LNCAP (cell line): ENCODE measurements around the gene NEDD4.

Experiments used
- CTCF ChIP-seq: fragments of 450-650 bp; IDR thresholded peaks from 2 replicates; pipeline ENCODE4 v1.5.1; 2017; ENCODE audit warnings: mild to moderate bottlenecking

NEDD4 gene

DNA sequence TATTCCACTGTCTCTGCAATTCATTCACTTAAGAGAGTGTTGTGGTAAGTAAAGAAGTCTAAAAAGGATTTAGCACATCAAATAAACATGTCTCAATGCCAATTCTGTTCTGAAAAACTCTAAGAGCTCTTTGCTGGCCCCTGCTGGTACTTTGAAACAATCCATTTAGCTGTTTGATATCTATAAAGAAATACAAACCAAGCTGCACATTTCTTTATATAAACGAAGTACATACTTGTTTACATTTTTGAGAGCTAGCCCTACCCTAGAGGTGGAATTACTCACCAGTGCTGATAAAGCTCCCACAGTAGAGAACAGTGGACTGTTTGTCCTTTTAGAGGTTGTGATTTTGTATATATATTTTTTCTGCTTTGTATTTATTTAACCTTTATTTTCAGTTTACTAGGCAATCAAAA, 75.5 kb downstream of the NEDD4 start:
- peak; percentile 83 for TF ChIP-seq CTCF

DNA sequence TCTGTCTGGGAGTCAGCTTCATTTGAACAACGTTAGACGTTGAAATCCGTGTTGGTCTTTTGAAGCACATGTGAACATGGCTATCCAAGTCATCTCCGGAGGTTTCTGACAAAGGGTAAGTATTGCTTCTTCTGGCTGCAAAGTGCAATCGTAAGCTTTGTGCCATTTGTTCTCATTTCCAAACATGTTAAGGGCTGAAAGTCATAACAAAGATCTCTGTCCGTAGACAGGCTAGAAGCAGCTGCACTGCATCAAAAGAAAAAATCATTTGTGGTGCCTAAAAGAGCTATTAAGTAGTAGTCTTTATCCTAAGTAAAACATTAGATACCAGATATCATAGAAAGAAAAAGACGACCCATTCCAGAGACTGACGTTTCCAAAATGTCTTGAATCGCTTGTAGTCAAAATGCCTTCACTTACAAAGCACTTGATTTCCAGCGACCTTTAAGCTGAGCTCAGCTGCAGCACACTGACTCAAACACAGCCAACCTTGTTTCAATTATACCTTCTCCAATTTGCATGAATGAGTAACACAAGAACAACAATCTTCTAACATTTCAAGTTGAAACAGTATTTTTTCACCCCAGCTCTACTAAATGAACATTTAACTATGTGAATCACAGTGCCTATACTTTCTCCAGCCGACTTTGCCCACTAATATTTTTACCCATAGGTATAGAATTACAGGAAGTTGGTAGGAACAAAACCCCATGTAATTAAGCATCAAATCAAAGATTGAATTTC, 76.6 kb downstream of the NEDD4 start:
- no peak for TF ChIP-seq CTCF

- no peak for TF ChIP-seq CTCF
Observed at GRCh38 chr15:55915876-55916567, 77.4 kb downstream of the NEDD4 start.

DNA sequence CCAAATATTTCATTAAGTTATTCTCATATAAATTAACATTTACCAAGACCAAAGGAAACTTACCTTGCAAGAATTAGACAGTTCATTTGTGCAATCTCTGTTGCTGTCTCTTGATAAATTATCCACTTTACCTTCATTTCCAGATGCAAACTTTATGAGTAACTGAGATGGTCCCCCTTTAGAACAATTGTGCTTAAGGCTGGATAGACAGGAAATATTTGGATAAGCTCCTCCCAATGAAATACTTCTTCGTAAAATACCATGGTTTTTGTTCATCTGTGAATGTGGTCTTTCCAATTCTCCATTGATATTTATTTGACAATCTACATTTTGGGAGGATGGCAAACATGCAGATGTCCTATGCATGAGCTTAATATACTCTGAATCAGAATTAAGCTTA, 78.2 kb downstream of the NEDD4 start:
- TF ChIP-seq CTCF = no peak

DNA sequence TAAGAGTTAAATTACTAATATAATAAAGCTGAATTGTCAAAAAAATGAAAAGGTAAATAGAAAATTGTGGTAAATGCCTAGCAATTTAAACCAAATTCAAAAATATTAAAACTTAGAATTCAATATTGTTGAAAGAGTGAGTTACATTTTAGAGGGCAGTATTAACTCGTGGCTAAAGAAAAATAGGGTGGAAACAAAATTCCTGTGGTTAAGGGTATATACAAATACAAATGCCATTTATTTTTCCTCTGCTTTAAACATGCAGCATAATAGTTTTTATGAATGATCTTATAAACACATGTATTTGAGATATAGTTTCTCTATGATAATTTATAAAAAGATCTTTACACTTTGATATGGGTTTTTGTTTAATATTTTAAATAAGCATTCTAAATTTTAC, 79.0 kb downstream of the NEDD4 start:
- TF ChIP-seq CTCF = no peak

DNA sequence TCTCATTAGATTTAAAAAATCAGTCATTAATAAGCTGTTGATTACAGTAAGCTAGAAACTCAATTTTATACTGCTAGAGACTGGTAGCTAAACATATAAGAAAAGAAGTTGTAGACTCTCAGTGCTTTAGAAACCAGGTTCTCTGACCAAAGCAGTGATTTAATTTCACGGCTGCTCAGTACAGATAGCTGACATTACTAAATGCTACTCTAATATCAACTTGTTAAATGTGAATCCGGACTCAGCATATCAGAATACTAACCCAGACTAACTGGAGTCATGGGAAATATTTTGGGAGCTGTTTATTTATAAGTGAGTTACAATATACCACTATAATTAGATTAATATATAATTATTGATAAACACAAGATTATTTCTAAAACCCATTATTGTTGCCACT, 80.4 kb downstream of the NEDD4 start:
- TF ChIP-seq CTCF = no peak

- TF ChIP-seq CTCF = no peak
Observed at GRCh38 chr15:55909036-55909811, 84.2 kb downstream of the NEDD4 start.
